A549 treated with AZD2906 at 1 μM for 4 hours (cell line): ENCODE measurements around the gene SPANXN3. TPM values are rescaled to one million over a fixed set of nuclear protein-coding genes. Genes with fewer than 3 reads are reported as not detected.

Experiments used
- total RNA-seq: library from RNA; stranded (reverse); fragments of 200-300 nt; extraction: Qiagen RNA extraction; gene quantifications from 5 replicates; pipeline ENCODE4 v1.2.3, GENCODE V29; 2022

The SPANXN3 gene, protein sequence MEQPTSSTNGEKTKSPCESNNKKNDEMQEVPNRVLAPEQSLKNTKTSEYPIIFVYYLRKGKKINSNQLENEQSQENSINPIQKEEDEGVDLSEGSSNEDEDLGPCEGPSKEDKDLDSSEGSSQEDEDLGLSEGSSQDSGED
- not detected in 5 replicates for total RNA-seq

DNA sequence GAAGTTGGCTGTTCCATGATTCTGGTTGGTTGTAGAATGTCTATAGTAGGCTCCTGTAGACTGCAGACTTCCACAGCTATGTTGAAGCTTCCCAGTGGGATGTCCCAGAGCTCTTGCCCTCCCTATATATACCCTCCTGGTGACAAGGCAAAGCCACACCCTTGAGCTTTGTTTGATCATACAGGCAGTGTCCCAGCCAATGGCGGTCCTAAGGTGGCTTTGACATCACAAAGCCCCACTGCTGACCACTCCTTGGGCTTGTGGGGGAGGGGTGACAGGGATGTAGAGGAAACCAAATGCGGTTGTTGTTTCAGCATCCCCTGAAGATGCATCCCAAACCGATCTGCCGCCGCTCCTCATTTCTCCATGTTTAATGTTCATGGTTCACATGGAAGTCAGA, at the start of gene SPANXN3:
Gene SPANXN3 (minus strand): TSS at position 101 of the 400 bp plus-strand sequence. CDS start 84 bp downstream, at position 17.

Other genes starting within 250 kb of the SPANXN3 start
- not detected in 5 replicates for gene SLITRK4, start 118.6 kb upstream of the SPANXN3 start, total RNA-seq
- gene SPANXN2, start 203.3 kb upstream of the SPANXN3 start, total RNA-seq: not detected in 5 replicates